Naive thymus-derived CD4-positive, alpha-beta T cell (primary cell): ENCODE results near the gene RHOJ. TPM values are rescaled to one million over a fixed set of nuclear protein-coding genes. Genes with fewer than 3 reads are reported as not detected.

Source experiments
- ATAC-seq: fragments of 150-1000 bp; cut with Tn5 transposase; 2 replicates; pipeline ENCODE4 v1.10.0; 2021; ENCODE audit warnings: mild to moderate bottlenecking, moderate library complexity
- CTCF ChIA-PET: fragments of 350-600 bp; sonication (Branson Sonifier 250); formaldehyde crosslinking; loops from one replicate; lab custom pipeline; 2021; ENCODE audit warnings: antibody characterized with exemption; lab: Charles Lee
- POLR2A ChIA-PET: fragments of 350-600 bp; sonication (Branson Sonifier 250); formaldehyde crosslinking; loops from one replicate; lab custom pipeline; 2021; ENCODE audit warnings: antibody characterized with exemption, inconsistent platforms; lab: Charles Lee
- DNase-seq, 9 donors: peaks; one replicate each; pipeline versions ENCODE4 v3.0.0 to v3.0.0-alpha.2; 2020 to 2022; ENCODE audit warnings: mixed read lengths in 1 of 9
- H3K27ac ChIP-seq: one replicate; pipeline ENCODE4 v1.7.0; 2013; ENCODE audit warnings: mild to moderate bottlenecking, low read depth, low read length, moderate library complexity
- H3K27me3 ChIP-seq, 2 donors: one replicate each; pipeline ENCODE4 v1.7.0; 2013; ENCODE audit warnings: low read length in 2 of 2, mild to moderate bottlenecking in 2 of 2, moderate library complexity in 2 of 2; ENCODE audit not compliant: control insufficient read depth in 2 of 2, insufficient read depth in 2 of 2
- H3K36me3 ChIP-seq, 3 experiments: 1 replicate in 2 of 3; 2 replicates in 1 of 3; pipeline ENCODE4 v1.7.0; 2013; ENCODE audit warnings: low read length in 3 of 3, mild to moderate bottlenecking in 3 of 3, moderate library complexity in 1 of 3; ENCODE audit not compliant: insufficient read depth in 3 of 3, control insufficient read depth in 2 of 3
- H3K4me1 ChIP-seq, 2 donors: one replicate each; pipeline ENCODE4 v1.7.0; 2013; ENCODE audit warnings: low read length in 2 of 2, mild to moderate bottlenecking in 2 of 2, moderate library complexity in 1 of 2; ENCODE audit not compliant: control insufficient read depth in 2 of 2, insufficient read depth in 2 of 2
- H3K4me3 ChIP-seq: 2 replicates; pipeline ENCODE4 v1.7.0; 2013; ENCODE audit warnings: mild to moderate bottlenecking, low read length
- H3K9me3 ChIP-seq, 3 experiments: 1 replicate in 2 of 3; 2 replicates in 1 of 3; pipeline ENCODE4 v1.7.0; 2013; ENCODE audit warnings: low read length in 3 of 3; ENCODE audit not compliant: control insufficient read depth in 2 of 3
- H3K27ac Mint-ChIP-seq, 9 donors: one replicate each; pipeline ENCODE4 v1.8.0; 2020 to 2022; ENCODE audit warnings: mixed read lengths in 9 of 9, mild to moderate bottlenecking in 8 of 9, moderate library complexity in 5 of 9, inconsistent platforms in 2 of 9
- H3K27me3 Mint-ChIP-seq, 5 donors: one replicate each; pipeline ENCODE4 v1.8.0; 2021 to 2022; ENCODE audit warnings: mixed read lengths in 5 of 5, mild to moderate bottlenecking in 1 of 5
- H3K36me3 Mint-ChIP-seq, 5 donors: one replicate each; pipeline ENCODE4 v1.8.0; 2020 to 2022; ENCODE audit warnings: mixed read lengths in 5 of 5, mild to moderate bottlenecking in 3 of 5, inconsistent platforms in 1 of 5
- H3K4me1 Mint-ChIP-seq, 7 donors: one replicate each; pipeline ENCODE4 v1.8.0; 2020 to 2022; ENCODE audit warnings: mixed read lengths in 7 of 7, mild to moderate bottlenecking in 3 of 7, inconsistent platforms in 1 of 7
- H3K4me3 Mint-ChIP-seq, 10 donors: one replicate each; pipeline ENCODE4 v1.8.0; 2020 to 2022; ENCODE audit warnings: mild to moderate bottlenecking in 10 of 10, mixed read lengths in 10 of 10, moderate library complexity in 6 of 10, inconsistent platforms in 2 of 10
- H3K9me3 Mint-ChIP-seq, 11 donors: one replicate each; pipeline ENCODE4 v1.8.0; 2020 to 2022; ENCODE audit warnings: mixed read lengths in 11 of 11, mild to moderate bottlenecking in 4 of 11, inconsistent platforms in 1 of 11, moderate library complexity in 1 of 11
- intact Hi-C, 2 donors: fragments of 100-400 bp; cut with micrococcal nuclease; formaldehyde crosslinking; loops; one replicate each; pipeline ENCODE4 v1.15.1; 2023
- polyA plus RNA-seq, 2 donors: library from polyadenylated mRNA; unstranded; fragments of 300-500 nt; fragmentation: Illumina TruSeq; gene quantifications; one replicate each; pipeline ENCODE4 v1.2.3, GENCODE V29; 2021
- total RNA-seq, 6 experiments: library from RNA in 5 of 6; stranded (reverse) in 5 of 6; gene quantifications; 1 replicate in 5 of 6; 2 replicates in 1 of 6; pipeline ENCODE4 v1.2.3 and lab custom pipeline; 2021 to 2026

RHOJ gene
- total and polyA plus RNA-seq, 7 experiments from 2014 or later, result not detected

- H3K27me3 Mint-ChIP-seq, result peaks cover 2 to 28% (median 23%) of the 10 kb centered on the region in 5 donors
- H3K36me3 Mint-ChIP-seq, result no peaks in the 10 kb centered on the region
- no peak overlapping the region for H3K4me3 Mint-ChIP-seq
- intact Hi-C loops, result no loop called here
- H3K9me3 Mint-ChIP-seq, result peaks cover 0 to 4% (median 0%) of the 10 kb centered on the region in 11 donors
- H3K27me3 ChIP-seq, result no peaks in the 10 kb centered on the region
- no peak overlapping the region for H3K27ac ChIP-seq
- H3K9me3 ChIP-seq, result no peaks in the 10 kb centered on the region
- H3K27ac Mint-ChIP-seq, result no peak overlapping the region
- H3K4me1 Mint-ChIP-seq, result no peaks in the 10 kb centered on the region
- ATAC-seq (no peak), DNase-seq (no peak)
- H3K4me3 ChIP-seq, result no peak overlapping the region
- CTCF ChIA-PET, result no interaction called here
- no peaks in the 10 kb centered on the region for H3K36me3 ChIP-seq
- H3K4me1 ChIP-seq, result no peaks in the 10 kb centered on the region
- POLR2A ChIA-PET, result no interaction called here
These were observed 431 bp upstream of the RHOJ start for GRCh38 chr14:63203618-63204406.

GRCh38 chr14:63205044-63205575, 867 bp downstream of the RHOJ start:
- ChIA-PET CTCF (no interaction called here), POLR2A (no interaction called here)
- Histone ChIP-seq H3K4me3 (no peak overlapping the region), H3K27ac (no peak overlapping the region), H3K9me3 (no peaks in the 10 kb centered on the region), H3K36me3 (no peaks in the 10 kb centered on the region), H3K4me1 (no peaks in the 10 kb centered on the region), H3K27me3 (no peaks in the 10 kb centered on the region)
- no peaks in the 10 kb centered on the region for H3K36me3 Mint-ChIP-seq
- H3K9me3 Mint-ChIP-seq, result peaks cover 0 to 4% (median 0%) of the 10 kb centered on the region in 11 donors
- no peak for DNase-seq
- H3K4me1 Mint-ChIP-seq, result no peaks in the 10 kb centered on the region
- ATAC-seq, result no peak
- no peak overlapping the region for H3K27ac Mint-ChIP-seq
- peaks cover 2 to 19% (median 14%) of the 10 kb centered on the region in 5 donors for H3K27me3 Mint-ChIP-seq
- H3K4me3 Mint-ChIP-seq, result no peak overlapping the region
- intact Hi-C loops, result no loop called here

GRCh38 chr14:63205866-63206265, 1.6 kb downstream of the RHOJ start:
- H3K4me1 Mint-ChIP-seq, result no peaks in the 10 kb centered on the region
- peaks cover 0 to 4% (median 0%) of the 10 kb centered on the region in 11 donors for H3K9me3 Mint-ChIP-seq
- H3K27ac Mint-ChIP-seq, result no peak overlapping the region
- ATAC-seq (no peak), DNase-seq (no peak)
- POLR2A ChIA-PET, result no interaction called here
- CTCF ChIA-PET, result no interaction called here
- Histone ChIP-seq H3K4me3 (no peak overlapping the region), H3K27ac (no peak overlapping the region), H3K36me3 (no peaks in the 10 kb centered on the region), H3K4me1 (no peaks in the 10 kb centered on the region), H3K9me3 (no peaks in the 10 kb centered on the region), H3K27me3 (no peaks in the 10 kb centered on the region)
- H3K36me3 Mint-ChIP-seq, result no peaks in the 10 kb centered on the region
- H3K4me3 Mint-ChIP-seq, result no peak overlapping the region
- intact Hi-C loops, result no loop called here
- peaks cover 2 to 19% (median 11%) of the 10 kb centered on the region in 5 donors for H3K27me3 Mint-ChIP-seq

- Mint-ChIP-seq H3K36me3 (no peaks in the 10 kb centered on the region), H3K4me1 (no peaks in the 10 kb centered on the region), H3K4me3 (no peak overlapping the region), H3K27me3 (peaks cover 3 to 22% (median 6%) of the 10 kb centered on the region in 5 donors), H3K27ac (no peak overlapping the region), H3K9me3 (peaks cover 0 to 7% (median 0%) of the 10 kb centered on the region in 11 donors)
- POLR2A ChIA-PET, result no interaction called here
- Histone ChIP-seq H3K4me1 (no peaks in the 10 kb centered on the region), H3K27me3 (no peaks in the 10 kb centered on the region), H3K9me3 (no peaks in the 10 kb centered on the region), H3K36me3 (no peaks in the 10 kb centered on the region), H3K27ac (no peak overlapping the region), H3K4me3 (no peak overlapping the region)
- CTCF ChIA-PET, result no interaction called here
- intact Hi-C loops, result no loop called here
- ATAC-seq, result no peak
- no peak for DNase-seq
These were observed 4.9 kb downstream of the RHOJ start for GRCh38 chr14:63209160-63209559.

GRCh38 chr14:63210812-63211211, 6.6 kb downstream of the RHOJ start:
- Histone ChIP-seq H3K4me1 (no peaks in the 10 kb centered on the region), H3K27ac (no peak overlapping the region), H3K4me3 (no peak overlapping the region), H3K27me3 (no peaks in the 10 kb centered on the region), H3K36me3 (no peaks in the 10 kb centered on the region), H3K9me3 (no peaks in the 10 kb centered on the region)
- POLR2A ChIA-PET, result no interaction called here
- H3K27me3 Mint-ChIP-seq, result peaks cover 5 to 26% (median 12%) of the 10 kb centered on the region in 5 donors
- no peaks in the 10 kb centered on the region for H3K4me1 Mint-ChIP-seq
- ATAC-seq, result no peak
- intact Hi-C loops, result no loop called here
- no peak for DNase-seq
- H3K27ac Mint-ChIP-seq, result no peak overlapping the region
- peaks cover 0 to 7% (median 0%) of the 10 kb centered on the region in 11 donors for H3K9me3 Mint-ChIP-seq
- CTCF ChIA-PET, result no interaction called here
- H3K4me3 Mint-ChIP-seq, result no peak overlapping the region
- no peaks in the 10 kb centered on the region for H3K36me3 Mint-ChIP-seq

GRCh38 chr14:63212209-63212608, 8.0 kb downstream of the RHOJ start:
- ATAC-seq, result no peak
- H3K9me3 Mint-ChIP-seq, result peaks cover 0 to 7% (median 0%) of the 10 kb centered on the region in 11 donors
- H3K27ac ChIP-seq, result no peak overlapping the region
- H3K27me3 Mint-ChIP-seq, result peaks cover 10 to 25% (median 16%) of the 10 kb centered on the region in 5 donors
- no peak overlapping the region for H3K27ac Mint-ChIP-seq
- no peaks in the 10 kb centered on the region for H3K36me3 Mint-ChIP-seq
- H3K9me3 ChIP-seq, result no peaks in the 10 kb centered on the region
- ChIA-PET CTCF (no interaction called here), POLR2A (no interaction called here)
- no peaks in the 10 kb centered on the region for H3K4me1 Mint-ChIP-seq
- H3K27me3 ChIP-seq, result no peaks in the 10 kb centered on the region
- H3K4me1 ChIP-seq, result no peaks in the 10 kb centered on the region
- H3K4me3 Mint-ChIP-seq, result no peak overlapping the region
- intact Hi-C loops, result no loop called here
- no peak for DNase-seq
- no peak overlapping the region for H3K4me3 ChIP-seq
- H3K36me3 ChIP-seq, result no peaks in the 10 kb centered on the region
